ENCODE results near the gene SLC25A40.
"Not testable (repeated sequence)": the region's sequence is repeated elsewhere in the genome, so short reads cannot be mapped to it uniquely, and the experiment has no call there.

SLC25A40 gene

DNA sequence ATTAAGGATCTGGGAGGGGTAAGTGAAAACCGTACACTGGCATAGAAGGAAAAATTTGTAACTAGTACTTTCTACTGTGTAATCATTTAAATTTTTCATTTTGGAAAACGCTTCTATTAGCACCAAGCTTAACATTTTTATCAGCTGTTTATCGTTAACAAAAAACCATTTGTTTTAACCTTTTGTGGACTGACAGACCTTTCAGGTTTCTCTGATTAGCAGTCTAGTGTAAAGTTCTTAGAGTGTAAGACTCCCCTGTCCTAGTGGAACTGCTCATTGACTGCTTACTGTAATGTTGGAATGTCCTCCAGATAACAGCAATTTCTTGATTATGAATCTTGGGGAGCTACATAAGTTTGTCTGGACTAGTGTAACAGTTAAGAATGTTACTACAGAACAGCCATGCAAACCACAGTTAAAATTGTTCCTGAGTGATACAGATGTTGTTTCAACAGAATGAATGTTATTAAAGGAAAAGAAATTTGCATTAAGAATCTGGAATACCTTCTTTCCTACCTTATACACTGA is 2.1 kb upstream of the SLC25A40 start:
- TF ChIP-seq, protein P1, sequence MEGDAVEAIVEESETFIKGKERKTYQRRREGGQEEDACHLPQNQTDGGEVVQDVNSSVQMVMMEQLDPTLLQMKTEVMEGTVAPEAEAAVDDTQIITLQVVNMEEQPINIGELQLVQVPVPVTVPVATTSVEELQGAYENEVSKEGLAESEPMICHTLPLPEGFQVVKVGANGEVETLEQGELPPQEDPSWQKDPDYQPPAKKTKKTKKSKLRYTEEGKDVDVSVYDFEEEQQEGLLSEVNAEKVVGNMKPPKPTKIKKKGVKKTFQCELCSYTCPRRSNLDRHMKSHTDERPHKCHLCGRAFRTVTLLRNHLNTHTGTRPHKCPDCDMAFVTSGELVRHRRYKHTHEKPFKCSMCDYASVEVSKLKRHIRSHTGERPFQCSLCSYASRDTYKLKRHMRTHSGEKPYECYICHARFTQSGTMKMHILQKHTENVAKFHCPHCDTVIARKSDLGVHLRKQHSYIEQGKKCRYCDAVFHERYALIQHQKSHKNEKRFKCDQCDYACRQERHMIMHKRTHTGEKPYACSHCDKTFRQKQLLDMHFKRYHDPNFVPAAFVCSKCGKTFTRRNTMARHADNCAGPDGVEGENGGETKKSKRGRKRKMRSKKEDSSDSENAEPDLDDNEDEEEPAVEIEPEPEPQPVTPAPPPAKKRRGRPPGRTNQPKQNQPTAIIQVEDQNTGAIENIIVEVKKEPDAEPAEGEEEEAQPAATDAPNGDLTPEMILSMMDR (IDR thresholded peaks at IDR 0.05; ENCODE audit: low read depth, low read length, missing control alignments): no peak
- Histone ChIP-seq H3K27me3 (replicated peaks) (no peaks in the 10 kb centered on the region), H3K36me3 (replicated peaks) (no peaks in the 10 kb centered on the region), H3K4me3 (ENCODE audit: low read depth, low read length) (peak overlapping the region; percentile 85), H3K27ac (peak overlapping the region; percentile 18)
- DNase-seq: no peak
- in situ Hi-C loops (cut with HindIII; ENCODE audit: low pct_ligation_motif_present, low sequenced_read_pairs): no loop called here

- in situ Hi-C loops (cut with HindIII; ENCODE audit: low pct_ligation_motif_present, low sequenced_read_pairs): no loop called here
- no peaks in the 10 kb centered on the region for H3K36me3 ChIP-seq (replicated peaks)
- TF ChIP-seq, protein P1 (IDR thresholded peaks at IDR 0.05; ENCODE audit: low read depth, low read length, missing control alignments): no peak
- H3K27ac ChIP-seq: peak overlapping the region; percentile 70
- DNase-seq: no peak
- no peaks in the 10 kb centered on the region for H3K27me3 ChIP-seq (replicated peaks)
- peak overlapping the region; percentile 85 for H3K4me3 ChIP-seq (ENCODE audit: low read depth, low read length)
Measured at GRCh38 chr7:87877366-87878040, 1.3 kb upstream of the SLC25A40 start.

DNA sequence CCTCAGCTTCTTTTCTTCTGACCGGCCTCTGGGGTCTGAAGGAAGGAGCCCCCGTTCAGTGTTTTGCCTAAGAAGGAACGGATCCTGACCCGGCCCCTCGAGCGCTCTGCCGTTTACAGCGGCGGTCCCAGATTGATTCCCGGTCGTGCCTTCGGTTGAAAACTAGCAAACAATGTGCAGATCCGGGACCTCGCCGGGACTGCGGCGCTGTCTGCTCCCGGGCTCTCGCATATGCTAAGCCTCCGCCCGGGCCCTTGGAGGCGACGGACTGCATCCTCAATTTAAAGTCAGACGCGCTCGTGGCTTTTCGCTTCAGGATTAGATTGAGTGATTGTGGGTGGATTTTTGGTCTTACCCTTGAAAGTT is 692 bp upstream of the SLC25A40 start:
- peak overlapping the region; percentile 70 for H3K27ac ChIP-seq
- no peaks in the 10 kb centered on the region for H3K27me3 ChIP-seq (replicated peaks)
- peak overlapping the region; percentile 85 for H3K4me3 ChIP-seq (ENCODE audit: low read depth, low read length)
- TF ChIP-seq, protein P1 (IDR thresholded peaks at IDR 0.05; ENCODE audit: low read depth, low read length, missing control alignments): no peak
- peak; percentile 71 for DNase-seq
- in situ Hi-C loops (cut with HindIII; ENCODE audit: low pct_ligation_motif_present, low sequenced_read_pairs): no loop called here
- H3K36me3 ChIP-seq (replicated peaks): no peaks in the 10 kb centered on the region

- Histone ChIP-seq H3K27ac (peak overlapping the region; percentile 26), H3K4me3 (ENCODE audit: low read depth, low read length) (peak overlapping the region; percentile 85), H3K27me3 (replicated peaks) (no peaks in the 10 kb centered on the region), H3K36me3 (replicated peaks) (no peaks in the 10 kb centered on the region)
- in situ Hi-C loops (cut with HindIII; ENCODE audit: low pct_ligation_motif_present, low sequenced_read_pairs): no loop called here
- no peak for DNase-seq
- TF ChIP-seq, protein P1 (IDR thresholded peaks at IDR 0.05; ENCODE audit: low read depth, low read length, missing control alignments): no peak
Measured at GRCh38 chr7:87875151-87876039, 765 bp downstream of the SLC25A40 start.

GRCh38 chr7:87874066-87874465 is 2.1 kb downstream of the SLC25A40 start:
- in situ Hi-C loops (cut with HindIII; ENCODE audit: low pct_ligation_motif_present, low sequenced_read_pairs): no loop called here
- H3K4me3 ChIP-seq (ENCODE audit: low read depth, low read length): no peak overlapping the region

DNA sequence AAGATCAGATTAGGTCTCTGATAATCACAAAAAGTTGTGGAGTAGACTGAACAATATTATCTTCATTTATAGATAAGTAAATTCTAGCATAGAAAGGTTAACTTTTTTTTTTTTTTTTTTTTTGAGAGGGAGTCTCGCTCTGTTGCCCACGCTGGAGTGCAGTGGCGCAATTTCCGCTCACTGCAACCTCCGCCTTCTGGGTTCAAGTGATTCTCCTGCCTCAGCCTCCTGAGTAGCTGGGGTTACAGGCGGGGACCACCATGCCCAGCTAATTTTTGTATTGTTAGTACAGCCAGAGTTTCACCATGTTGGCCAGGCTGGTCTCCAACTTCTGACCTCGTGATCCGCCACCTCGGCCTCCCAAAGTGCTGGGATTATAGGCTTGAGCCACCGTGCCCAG is 2.8 kb downstream of the SLC25A40 start:
- in situ Hi-C loops (cut with HindIII; ENCODE audit: low pct_ligation_motif_present, low sequenced_read_pairs); H3K27ac ChIP-seq; DNase-seq; H3K36me3 ChIP-seq (replicated peaks); H3K27me3 ChIP-seq (replicated peaks); H3K4me3 ChIP-seq (ENCODE audit: low read depth, low read length): not testable (repeated sequence)

More at GRCh38 chr7:87874066-87874465, 2.1 kb downstream of the SLC25A40 start:
- no peak for DNase-seq
- no peaks in the 10 kb centered on the region for H3K36me3 ChIP-seq (replicated peaks)
- H3K27ac ChIP-seq: no peak overlapping the region
- no peaks in the 10 kb centered on the region for H3K27me3 ChIP-seq (replicated peaks)
- TF ChIP-seq, protein P1 (IDR thresholded peaks at IDR 0.05; ENCODE audit: low read depth, low read length, missing control alignments): no peak
